NCI-H774 (cell line): ENCODE results near the gene MAP2K2.

ENCODE experiments used
- DNase-seq: peaks from one replicate; lab custom pipeline; 2025; lab: John Stamatoyannopoulos, UW

MAP2K2 gene

DNA sequence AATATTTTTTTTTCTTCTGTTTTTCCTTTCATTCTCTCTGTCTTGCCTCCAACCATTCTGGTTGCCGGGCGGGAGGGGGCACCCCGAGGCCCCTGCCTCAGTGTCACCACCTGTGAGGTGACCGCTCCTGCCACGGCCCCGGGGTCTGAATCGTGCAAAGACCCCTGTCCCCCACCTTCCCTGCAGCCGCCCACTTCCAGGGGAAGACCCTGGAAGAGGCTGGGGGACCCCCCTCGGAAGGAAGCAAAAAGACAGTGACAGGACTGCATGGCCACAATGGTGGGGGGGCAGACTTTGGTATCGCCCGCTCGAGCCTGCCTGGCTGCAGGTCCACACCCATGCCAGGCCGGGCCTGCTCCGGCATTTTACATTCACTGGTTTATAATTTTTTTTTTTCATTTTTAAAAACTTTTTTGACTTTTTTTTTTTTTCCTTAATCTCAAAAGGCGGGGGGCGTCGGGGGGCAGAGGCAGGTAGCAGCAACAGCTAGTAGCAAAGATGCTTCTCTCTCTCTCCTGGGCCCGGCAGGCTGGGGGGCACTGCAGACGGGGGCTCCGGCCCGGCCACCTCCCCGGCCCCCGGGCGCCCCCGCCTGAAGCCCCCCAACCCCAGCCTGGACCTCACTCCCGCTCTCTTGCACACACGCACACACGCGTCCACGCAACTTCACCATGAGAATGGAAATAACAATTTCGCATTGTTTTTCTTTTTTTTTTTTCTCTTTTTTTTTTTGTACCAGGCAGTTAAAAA is 79.8 kb downstream of the MAP2K2 start:
- DNase-seq, result no peak

- no peak for DNase-seq
Measured at GRCh38 chr19:4043401-4043800, 80.5 kb downstream of the MAP2K2 start.

- no peak for DNase-seq
Measured at GRCh38 chr19:4042731-4043082, 81.2 kb downstream of the MAP2K2 start.

DNA sequence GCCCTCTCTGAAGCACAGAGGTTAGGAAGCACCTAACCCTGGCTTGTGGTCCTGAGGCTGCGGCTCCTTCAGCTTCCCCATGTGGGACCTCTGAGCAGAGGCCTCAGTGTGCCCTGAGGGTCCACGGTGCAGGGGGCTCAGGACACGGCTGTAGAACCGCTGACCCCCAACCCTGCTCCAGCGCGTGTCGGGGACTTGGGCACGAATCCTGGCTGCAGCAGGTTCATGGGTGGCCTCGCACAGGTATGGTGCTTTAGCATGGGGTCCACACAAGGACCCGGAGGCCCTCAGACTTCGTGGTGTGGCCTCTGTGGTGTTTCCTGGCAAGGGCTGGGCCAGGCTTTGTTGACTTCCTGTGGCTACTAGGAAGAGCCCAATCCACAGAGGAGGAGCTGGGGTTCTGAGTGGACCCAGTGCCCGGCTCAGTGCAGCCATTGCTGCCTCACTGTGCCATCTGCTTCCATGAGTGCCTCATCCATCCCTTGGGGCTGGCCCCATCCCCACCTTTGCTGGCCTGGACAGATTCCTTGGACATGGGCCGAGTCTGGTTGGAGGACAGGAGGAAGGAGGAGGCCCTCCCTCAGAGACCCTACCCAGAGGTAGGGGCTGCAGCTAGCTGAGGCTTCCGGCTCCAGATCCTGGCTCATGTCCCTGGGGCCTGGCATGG is 81.7 kb downstream of the MAP2K2 start:
- DNase-seq, result no peak
